NCI-H1092 (cell line): ENCODE data around the gene SAMD7.

Experiments used
- DNase-seq: peaks from one replicate; lab custom pipeline; 2025; lab: John Stamatoyannopoulos, UW

SAMD7 gene

GRCh38 chr3:169966951-169967915, 55.9 kb downstream of the SAMD7 start:
- DNase-seq = peak; percentile 24

GRCh38 chr3:169968224-169968885, 57.0 kb downstream of the SAMD7 start:
- no peak for DNase-seq

GRCh38 chr3:169969174-169970095, 58.1 kb downstream of the SAMD7 start:
- no peak for DNase-seq

- DNase-seq = no peak
Measured at GRCh38 chr3:169970847-169971246, 59.5 kb downstream of the SAMD7 start.

- DNase-seq = no peak
Measured at GRCh38 chr3:169971522-169971921, 60.1 kb downstream of the SAMD7 start.

- DNase-seq = no peak
Measured at GRCh38 chr3:169980055-169980454, 68.7 kb downstream of the SAMD7 start.

- DNase-seq = no peak
Measured at GRCh38 chr3:169984292-169984691, 72.9 kb downstream of the SAMD7 start.
